Measurements from ENCODE around the gene PGPEP1. TPM values are rescaled to one million over a fixed set of nuclear protein-coding genes. Genes with fewer than 3 reads are reported as not detected.

The PGPEP1 gene
- polyA plus RNA-seq, 1 of the 3 experiments (the other 2 are of a cell fraction): 13.8 TPM

- Histone ChIP-seq H3K4me3 (ENCODE audit: low read depth in 2 of 2, low read length in 1 of 2) (no peak overlapping the region), H3K9ac (no peak overlapping the region), H3K4me2 (no peak overlapping the region), H3F3A (replicated peaks; ENCODE audit: insufficient read depth) (peaks cover 21% of the 10 kb centered on the region), H2AFZ (ENCODE audit: low read depth) (no peak overlapping the region), H3K27ac (ENCODE audit: low read depth in 2 of 2, low read length in 1 of 2) (peak overlapping the region; percentile 96 to 98; a peak in 3 of 4 replicates), H3K9me2 (no peaks in the 10 kb centered on the region), H4K20me1 (ENCODE audit: insufficient read depth) (no peaks in the 10 kb centered on the region), H3K36me3 (replicated peaks in 1 of 2; ENCODE audit: control insufficient read depth in 1 of 2, insufficient read depth in 2 of 2, low read length in 1 of 2) (peaks cover 0 to 13% of the 10 kb centered on the region in 2 experiments), H3K4me1 (ENCODE audit: control insufficient read depth in 1 of 2, insufficient read depth in 2 of 2, low read depth in 1 of 2, low read length in 1 of 2) (peaks cover 20 to 23% of the 10 kb centered on the region in 2 experiments; a peak in 3 of 4 replicates), H3K9me3 (no peaks in the 10 kb centered on the region), H3K27me3 (ENCODE audit: insufficient read depth) (no peaks in the 10 kb centered on the region), H3K79me2 (ENCODE audit: insufficient read depth) (no peaks in the 10 kb centered on the region)
- no peak for DNase-seq
- POLR2A ChIA-PET: interaction anchor here (0.6 to 1.1 kb wide), 2 partner anchors 12 to 278 kb away, joined by 3 to 5 read pairs; no protein-coding TSS in a partner anchor
- CTCF ChIA-PET: interaction anchor here (1.4 to 7.5 kb wide), 4 partner anchors 13 to 48 kb away, joined by 3 to 66 read pairs (median 28); no protein-coding TSS in a partner anchor
- TF ChIP-seq ELF1 (IDR thresholded peaks at IDR 0.05) (no peak), TAF1 (IDR thresholded peaks at IDR 0.05; ENCODE audit: borderline replicate concordance, low read depth, low read length) (no peak), RCOR1 (IDR thresholded peaks at IDR 0.05; ENCODE audit: low read length) (no peak), IRF3 (IDR thresholded peaks at IDR 0.05; ENCODE audit: low read depth, low read length) (no peak), CHD2 (IDR thresholded peaks at IDR 0.05; ENCODE audit: low read length, partially characterized antibody) (no peak), USF2 (IDR thresholded peaks at IDR 0.05; ENCODE audit: borderline replicate concordance, low read depth, low read length) (no peak), NRF1 (IDR thresholded peaks at IDR 0.05; ENCODE audit: low read depth, low read length) (no peak), USF1 (IDR thresholded peaks at IDR 0.05; ENCODE audit: borderline replicate concordance, low read depth) (no peak), FOXJ3 (CRISPR knock-in tag; IDR thresholded peaks at IDR 0.05) (no peak), CTCF (IDR thresholded peaks at IDR 0.05) (no peak), EZH2phosphoT487 (IDR thresholded peaks at IDR 0.05; ENCODE audit: borderline replicate concordance, low read depth) (no peak), NFIC (IDR thresholded peaks at IDR 0.05; ENCODE audit: borderline replicate concordance) (no peak), PBX3 (IDR thresholded peaks at IDR 0.05) (no peak), EP300 (IDR thresholded peaks at IDR 0.05; ENCODE audit: borderline replicate concordance in 1 of 2, low read depth in 1 of 2, low read length in 1 of 2) (no peak)
- 95% methylated on average over 17 of the region's 17 CpGs for WGBS (ENCODE audit: low lambda C conversion rate)
These were observed 22.6 kb downstream of the PGPEP1 start for GRCh38 chr19:18362934-18363542.

All from SK-N-SH (cell line).